ENCODE data around the gene FLNB.

DNA sequence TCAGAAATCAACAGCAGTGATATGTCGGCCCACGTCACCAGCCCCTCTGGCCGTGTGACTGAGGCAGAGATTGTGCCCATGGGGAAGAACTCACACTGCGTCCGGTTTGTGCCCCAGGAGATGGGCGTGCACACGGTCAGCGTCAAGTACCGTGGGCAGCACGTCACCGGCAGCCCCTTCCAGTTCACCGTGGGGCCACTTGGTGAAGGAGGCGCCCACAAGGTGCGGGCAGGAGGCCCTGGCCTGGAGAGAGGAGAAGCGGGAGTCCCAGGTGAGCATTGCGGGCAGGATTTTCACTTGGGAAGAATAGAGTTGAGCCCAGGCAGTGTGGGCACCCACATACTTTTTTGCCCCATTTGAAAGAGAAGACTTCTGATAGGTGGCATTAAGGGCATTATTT lies 145.1 kb downstream of the FLNB start:
- TF ChIP-seq POLR2A (IDR thresholded peaks at IDR 0.05; ENCODE audit: low read length) = no peak
- no peak for TF ChIP-seq GATA1 (IDR thresholded peaks at IDR 0.05; ENCODE audit: low read depth, low read length)
